Subcutaneous adipose tissue (tissue), 4 donors: ENCODE results near the gene VWA5B2. TPM values are rescaled to one million over a fixed set of nuclear protein-coding genes. Genes with fewer than 3 reads are reported as not detected.

Experiments
- total RNA-seq, 4 donors: library from RNA; depleted of rRNA; stranded (reverse); fragments of >200 nt; gene quantifications; one replicate each; pipeline ENCODE4 v1.1.0, GENCODE V29; 2016
- TF ChIP-seq, protein P1 (sequence below): fragments of 450-650 bp; IDR thresholded peaks from one replicate; pipeline ENCODE4 v1.5.1; 2016; ENCODE audit warnings: low read depth, mild to moderate bottlenecking, control low read depth, antibody characterized with exemption, moderate library complexity

Gene VWA5B2
- total RNA-seq, 4 donors from 2014 or later: not detected

DNA sequence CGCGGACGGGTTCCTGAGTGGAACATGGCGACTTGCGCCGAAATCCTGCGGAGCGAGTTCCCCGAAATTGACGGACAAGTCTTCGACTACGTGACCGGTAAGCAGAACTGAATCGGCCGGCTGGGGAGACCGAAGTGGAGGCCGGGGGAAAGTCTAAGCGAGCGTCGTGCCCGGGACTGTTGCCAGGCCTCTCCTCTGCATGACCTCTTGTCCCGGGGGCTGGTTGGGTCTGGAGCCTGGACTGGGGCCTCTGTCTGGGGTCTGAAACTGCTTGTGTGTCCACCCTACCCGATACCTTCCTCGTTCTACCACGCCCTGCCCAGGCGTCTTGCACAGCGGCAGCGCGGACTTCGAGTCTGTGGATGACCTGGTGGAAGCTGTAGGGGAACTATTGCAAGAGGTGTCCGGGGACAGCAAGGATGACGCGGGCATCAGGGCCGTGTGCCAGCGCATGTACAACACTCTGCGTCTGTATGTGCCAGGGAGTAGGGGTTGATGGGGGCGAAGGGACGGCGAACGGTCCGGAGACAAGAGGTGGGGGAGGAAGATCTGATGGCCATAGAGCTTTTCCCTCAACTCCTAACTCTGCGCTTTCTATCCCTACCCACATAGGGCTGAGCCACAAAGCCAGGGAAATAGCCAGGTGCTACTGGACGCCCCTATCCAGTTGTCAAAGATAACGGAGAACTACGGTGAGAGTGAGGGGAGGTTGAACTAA lies 43.0 kb upstream of the VWA5B2 start, which contains the start of gene ABCF3:
Gene ABCF3 (plus strand): TSS at position 16 of the 718 bp plus-strand sequence. CDS start 9 bp downstream, at position 25.
- TF ChIP-seq, protein P1, sequence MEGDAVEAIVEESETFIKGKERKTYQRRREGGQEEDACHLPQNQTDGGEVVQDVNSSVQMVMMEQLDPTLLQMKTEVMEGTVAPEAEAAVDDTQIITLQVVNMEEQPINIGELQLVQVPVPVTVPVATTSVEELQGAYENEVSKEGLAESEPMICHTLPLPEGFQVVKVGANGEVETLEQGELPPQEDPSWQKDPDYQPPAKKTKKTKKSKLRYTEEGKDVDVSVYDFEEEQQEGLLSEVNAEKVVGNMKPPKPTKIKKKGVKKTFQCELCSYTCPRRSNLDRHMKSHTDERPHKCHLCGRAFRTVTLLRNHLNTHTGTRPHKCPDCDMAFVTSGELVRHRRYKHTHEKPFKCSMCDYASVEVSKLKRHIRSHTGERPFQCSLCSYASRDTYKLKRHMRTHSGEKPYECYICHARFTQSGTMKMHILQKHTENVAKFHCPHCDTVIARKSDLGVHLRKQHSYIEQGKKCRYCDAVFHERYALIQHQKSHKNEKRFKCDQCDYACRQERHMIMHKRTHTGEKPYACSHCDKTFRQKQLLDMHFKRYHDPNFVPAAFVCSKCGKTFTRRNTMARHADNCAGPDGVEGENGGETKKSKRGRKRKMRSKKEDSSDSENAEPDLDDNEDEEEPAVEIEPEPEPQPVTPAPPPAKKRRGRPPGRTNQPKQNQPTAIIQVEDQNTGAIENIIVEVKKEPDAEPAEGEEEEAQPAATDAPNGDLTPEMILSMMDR: no peak

DNA sequence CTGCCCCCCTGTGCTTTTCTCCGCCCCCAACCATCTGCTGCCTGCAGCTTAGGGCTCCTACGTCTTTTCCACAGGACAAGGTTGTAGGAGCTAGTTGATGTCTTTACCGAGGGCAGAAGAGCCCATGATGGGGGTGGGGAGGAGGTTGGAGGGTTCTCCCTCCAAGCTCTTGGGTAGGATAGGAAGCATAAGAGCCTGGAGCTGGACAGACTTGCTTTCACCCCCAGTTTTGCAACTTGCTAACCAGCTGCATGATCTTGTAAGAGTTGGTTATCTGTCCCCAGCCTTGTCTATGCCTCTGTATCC lies 42.5 kb upstream of the VWA5B2 start:
- TF ChIP-seq, protein P1: no peak

DNA sequence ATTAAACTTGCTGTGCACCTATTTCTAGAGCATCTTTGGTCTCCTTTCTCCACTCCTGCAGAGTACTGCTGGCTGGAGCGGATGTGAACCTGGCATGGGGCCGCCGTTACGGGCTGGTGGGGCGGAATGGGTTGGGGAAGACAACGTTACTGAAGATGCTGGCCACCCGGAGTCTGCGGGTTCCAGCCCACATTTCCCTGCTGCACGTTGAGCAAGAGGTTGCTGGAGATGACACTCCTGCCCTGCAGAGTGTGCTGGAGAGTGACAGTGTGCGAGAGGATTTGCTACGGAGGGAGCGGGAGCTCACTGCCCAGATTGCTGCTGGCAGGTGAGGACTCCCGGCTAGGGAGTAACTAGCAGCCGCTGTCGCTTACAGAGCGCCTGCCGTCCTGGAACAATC lies 41.3 kb upstream of the VWA5B2 start:
- TF ChIP-seq, protein P1: no peak

DNA sequence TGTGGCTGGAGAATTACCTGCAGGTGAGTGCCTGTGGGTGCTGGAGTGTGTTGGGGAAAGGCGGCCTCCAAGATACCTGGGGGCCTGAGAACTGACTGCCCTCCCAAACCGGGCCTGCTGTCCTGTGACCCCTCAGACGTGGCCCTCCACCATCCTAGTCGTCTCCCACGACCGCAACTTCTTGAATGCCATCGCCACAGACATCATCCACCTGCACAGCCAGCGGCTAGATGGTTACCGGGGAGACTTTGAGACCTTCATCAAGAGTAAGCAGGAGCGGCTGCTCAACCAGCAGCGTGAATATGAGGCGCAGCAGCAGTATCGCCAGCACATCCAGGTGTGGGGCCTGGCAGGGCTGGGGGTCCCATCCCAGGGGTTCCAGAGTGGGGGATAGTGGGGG lies 40.0 kb upstream of the VWA5B2 start:
- TF ChIP-seq, protein P1: no peak

DNA sequence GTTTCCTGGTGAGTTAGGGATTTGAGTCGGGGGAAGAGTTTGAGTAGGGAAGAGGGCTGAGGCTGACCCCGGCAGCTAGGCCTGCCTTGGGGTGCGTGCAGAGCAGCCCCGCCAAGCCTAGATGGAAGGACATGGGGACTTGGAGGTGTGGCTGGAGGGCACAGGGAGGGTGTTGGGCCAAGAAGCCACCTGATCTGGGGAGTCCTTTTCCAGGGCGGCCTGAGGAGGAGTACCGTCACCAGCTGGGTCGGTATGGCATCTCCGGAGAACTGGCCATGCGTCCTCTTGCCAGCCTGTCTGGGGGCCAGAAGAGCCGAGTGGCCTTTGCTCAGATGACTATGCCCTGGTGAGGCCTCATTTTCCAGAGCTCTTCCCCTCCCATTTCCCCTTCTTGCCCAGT lies 36.5 kb upstream of the VWA5B2 start:
- TF ChIP-seq, protein P1: no peak

DNA sequence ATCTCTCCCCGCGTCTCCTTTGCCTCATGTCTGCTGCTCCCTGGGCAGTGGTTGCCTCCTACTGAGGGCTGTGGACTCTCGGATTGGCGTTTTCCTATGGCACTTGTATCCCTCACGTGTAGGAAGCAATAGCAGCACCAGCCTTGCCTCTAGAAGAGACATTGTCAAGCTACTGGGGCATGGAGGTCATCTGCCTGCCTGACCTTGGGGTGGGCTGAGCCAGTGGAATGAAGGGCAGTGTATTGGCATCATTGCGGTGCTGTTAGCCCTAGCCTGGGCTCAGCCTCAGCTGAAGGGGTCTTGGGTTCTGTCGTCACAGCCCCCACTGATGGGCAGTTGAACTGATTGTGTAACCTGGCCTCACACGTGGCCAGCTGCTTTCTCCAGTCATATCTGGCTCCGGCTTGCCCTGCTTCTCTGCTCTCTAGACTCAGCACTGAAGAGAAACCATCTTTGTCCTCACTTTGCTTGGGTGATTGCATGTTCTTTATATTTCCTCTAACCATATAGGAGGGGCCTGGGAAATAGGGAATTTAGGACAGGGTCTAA lies 35.3 kb upstream of the VWA5B2 start:
- TF ChIP-seq, protein P1: no peak

DNA sequence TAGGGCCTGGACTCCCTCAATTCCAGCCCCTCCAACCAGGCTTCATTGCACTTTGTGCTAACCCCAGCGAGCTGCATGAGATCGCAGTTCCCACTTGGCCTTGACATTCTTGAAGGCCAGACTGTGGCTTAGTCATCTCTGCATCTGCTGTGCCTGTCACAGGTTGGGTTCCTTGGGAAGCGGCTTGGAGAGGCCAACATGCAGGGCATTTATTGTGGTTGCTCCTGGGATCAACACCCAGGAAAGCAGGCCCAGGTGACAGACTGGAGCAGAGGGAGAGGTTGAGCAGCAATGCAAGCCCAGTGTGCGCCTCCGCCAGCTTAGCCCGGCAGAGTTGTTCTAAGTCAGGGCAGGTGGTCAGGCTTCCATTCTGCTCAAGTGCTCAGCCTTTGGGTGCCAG lies 32.8 kb upstream of the VWA5B2 start:
- TF ChIP-seq, protein P1: no peak
